ENCODE results near the gene COL6A2. TPM values are rescaled to one million over a fixed set of nuclear protein-coding genes. Genes with fewer than 3 reads are reported as not detected.

COL6A2 gene
- total RNA-seq, 1 experiment from 2014 or later, result 87.0 TPM

DNA sequence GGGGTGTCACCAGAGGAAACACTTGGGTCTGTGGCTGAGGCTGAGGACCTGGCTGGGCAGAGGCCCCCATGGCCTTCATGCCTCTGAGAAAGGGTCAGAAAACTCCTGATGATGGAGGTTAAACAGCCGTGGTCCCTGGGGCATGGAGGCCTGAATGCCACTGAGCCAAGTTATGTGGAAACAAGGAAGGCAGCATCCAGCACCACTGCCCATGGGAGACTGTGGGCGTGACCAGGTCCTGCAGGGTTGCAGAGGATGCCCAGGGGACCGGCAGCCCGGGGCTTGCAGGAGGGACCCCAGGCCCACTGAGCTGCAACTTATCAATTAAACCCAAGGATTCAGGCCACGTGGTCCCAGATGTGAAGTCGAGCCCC lies 18.9 kb upstream of the COL6A2 start:
- intact Hi-C loops (cut with micrococcal nuclease), result no loop called here
- Histone ChIP-seq H3K9ac (ENCODE audit: low read length) (no peak overlapping the region), H3K36me3 (ENCODE audit: control insufficient read depth in 1 of 2, insufficient read depth in 2 of 2, low read length in 2 of 2) (no peaks in the 10 kb centered on the region), H3K4me3 (replicated peaks in 1 of 2; ENCODE audit: low read depth in 1 of 2, low read length in 2 of 2) (no peak overlapping the region), H2AFZ (ENCODE audit: low read depth, low read length, poor library complexity, severe bottlenecking) (no peak overlapping the region), H3K79me2 (ENCODE audit: insufficient read depth, low read length) (no peaks in the 10 kb centered on the region), H3K4me2 (ENCODE audit: low read length) (no peak overlapping the region), H3K9me2 (ENCODE audit: insufficient read depth) (no peaks in the 10 kb centered on the region), H3K4me1 (ENCODE audit: control insufficient read depth in 1 of 2, insufficient read depth in 2 of 2, low read length in 2 of 2) (peaks cover 0 to 5% of the 10 kb centered on the region in 2 experiments; a peak in 1 of 4 replicates), H3K27me3 (ENCODE audit: insufficient read depth, low read length) (0 out of 2 replicates have a peak, but pooled peaks cover 5% of the 10 kb centered on the region), H3K9me3 (ENCODE audit: control insufficient read depth in 1 of 2, insufficient read depth in 1 of 2, low read depth in 1 of 2, low read length in 2 of 2) (no peaks in the 10 kb centered on the region), H3K27ac (ENCODE audit: low read depth, low read length) (no peak overlapping the region), H4K20me1 (ENCODE audit: insufficient read depth) (no peaks in the 10 kb centered on the region)
- CTCF ChIA-PET, result no interaction called here
- TF ChIP-seq SIN3A (IDR thresholded peaks at IDR 0.05; ENCODE audit: low read depth), result no peak
- no peak for TF ChIP-seq EZH2 (IDR thresholded peaks at IDR 0.05)
- no peak for TF ChIP-seq ELF1 (IDR thresholded peaks at IDR 0.05; ENCODE audit: borderline replicate concordance, low read depth)
- TF ChIP-seq ZFX (IDR thresholded peaks at IDR 0.05), result no peak
- TF ChIP-seq, protein P1, sequence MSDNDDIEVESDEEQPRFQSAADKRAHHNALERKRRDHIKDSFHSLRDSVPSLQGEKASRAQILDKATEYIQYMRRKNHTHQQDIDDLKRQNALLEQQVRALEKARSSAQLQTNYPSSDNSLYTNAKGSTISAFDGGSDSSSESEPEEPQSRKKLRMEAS (IDR thresholded peaks at IDR 0.05), result no peak
- TF ChIP-seq, protein P2, sequence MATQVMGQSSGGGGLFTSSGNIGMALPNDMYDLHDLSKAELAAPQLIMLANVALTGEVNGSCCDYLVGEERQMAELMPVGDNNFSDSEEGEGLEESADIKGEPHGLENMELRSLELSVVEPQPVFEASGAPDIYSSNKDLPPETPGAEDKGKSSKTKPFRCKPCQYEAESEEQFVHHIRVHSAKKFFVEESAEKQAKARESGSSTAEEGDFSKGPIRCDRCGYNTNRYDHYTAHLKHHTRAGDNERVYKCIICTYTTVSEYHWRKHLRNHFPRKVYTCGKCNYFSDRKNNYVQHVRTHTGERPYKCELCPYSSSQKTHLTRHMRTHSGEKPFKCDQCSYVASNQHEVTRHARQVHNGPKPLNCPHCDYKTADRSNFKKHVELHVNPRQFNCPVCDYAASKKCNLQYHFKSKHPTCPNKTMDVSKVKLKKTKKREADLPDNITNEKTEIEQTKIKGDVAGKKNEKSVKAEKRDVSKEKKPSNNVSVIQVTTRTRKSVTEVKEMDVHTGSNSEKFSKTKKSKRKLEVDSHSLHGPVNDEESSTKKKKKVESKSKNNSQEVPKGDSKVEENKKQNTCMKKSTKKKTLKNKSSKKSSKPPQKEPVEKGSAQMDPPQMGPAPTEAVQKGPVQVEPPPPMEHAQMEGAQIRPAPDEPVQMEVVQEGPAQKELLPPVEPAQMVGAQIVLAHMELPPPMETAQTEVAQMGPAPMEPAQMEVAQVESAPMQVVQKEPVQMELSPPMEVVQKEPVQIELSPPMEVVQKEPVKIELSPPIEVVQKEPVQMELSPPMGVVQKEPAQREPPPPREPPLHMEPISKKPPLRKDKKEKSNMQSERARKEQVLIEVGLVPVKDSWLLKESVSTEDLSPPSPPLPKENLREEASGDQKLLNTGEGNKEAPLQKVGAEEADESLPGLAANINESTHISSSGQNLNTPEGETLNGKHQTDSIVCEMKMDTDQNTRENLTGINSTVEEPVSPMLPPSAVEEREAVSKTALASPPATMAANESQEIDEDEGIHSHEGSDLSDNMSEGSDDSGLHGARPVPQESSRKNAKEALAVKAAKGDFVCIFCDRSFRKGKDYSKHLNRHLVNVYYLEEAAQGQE (IDR thresholded peaks at IDR 0.05; ENCODE audit: low read depth), result no peak
- no peak for TF ChIP-seq CBX3 (IDR thresholded peaks at IDR 0.05; ENCODE audit: low read depth)
- no peak for TF ChIP-seq SP1 (IDR thresholded peaks at IDR 0.05; ENCODE audit: low read depth)
- no peak for TF ChIP-seq CEBPB (IDR thresholded peaks at IDR 0.05; ENCODE audit: low read depth)
- TF ChIP-seq RAD21 (IDR thresholded peaks at IDR 0.05; ENCODE audit: low read depth), result no peak
- no peak for TF ChIP-seq POLR2A (IDR thresholded peaks at IDR 0.05; ENCODE audit: borderline replicate concordance, extremely low read depth, insufficient read depth, insufficient read length)
- TF ChIP-seq EGR1 (IDR thresholded peaks at IDR 0.05; ENCODE audit: low read depth), result no peak
- TF ChIP-seq, protein P3, sequence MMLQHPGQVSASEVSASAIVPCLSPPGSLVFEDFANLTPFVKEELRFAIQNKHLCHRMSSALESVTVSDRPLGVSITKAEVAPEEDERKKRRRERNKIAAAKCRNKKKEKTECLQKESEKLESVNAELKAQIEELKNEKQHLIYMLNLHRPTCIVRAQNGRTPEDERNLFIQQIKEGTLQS (IDR thresholded peaks at IDR 0.05), result no peak
- no peak for ATAC-seq
- BruUV-seq (replicated peaks), result no TSS peak
- no peak for DNase-seq (ENCODE audit: low read depth, low spot score)
- POLR2A ChIA-PET, result no interaction called here
- RAD21 ChIA-PET (ENCODE audit: low non-redundant PET in 1 of 2, low total read pairs in 2 of 2, uncharacterized antibody in 2 of 2, unreplicated experiment in 2 of 2), result no interaction called here

Data from HCT116 (cell line).